ENCODE data around the gene DENND5A. TPM values are rescaled to one million over a fixed set of nuclear protein-coding genes. Genes with fewer than 3 reads are reported as not detected.
A peak's percentile ranks its signal among the peaks of the same experiment; 100 is the strongest.

The DENND5A gene
- total and polyA plus RNA-seq, 10 of the 15 experiments (the other 5 are each of a cell fraction or from before 2014, with no cell fraction given) = 15.6 to 157 (median 85.1) TPM

DNA sequence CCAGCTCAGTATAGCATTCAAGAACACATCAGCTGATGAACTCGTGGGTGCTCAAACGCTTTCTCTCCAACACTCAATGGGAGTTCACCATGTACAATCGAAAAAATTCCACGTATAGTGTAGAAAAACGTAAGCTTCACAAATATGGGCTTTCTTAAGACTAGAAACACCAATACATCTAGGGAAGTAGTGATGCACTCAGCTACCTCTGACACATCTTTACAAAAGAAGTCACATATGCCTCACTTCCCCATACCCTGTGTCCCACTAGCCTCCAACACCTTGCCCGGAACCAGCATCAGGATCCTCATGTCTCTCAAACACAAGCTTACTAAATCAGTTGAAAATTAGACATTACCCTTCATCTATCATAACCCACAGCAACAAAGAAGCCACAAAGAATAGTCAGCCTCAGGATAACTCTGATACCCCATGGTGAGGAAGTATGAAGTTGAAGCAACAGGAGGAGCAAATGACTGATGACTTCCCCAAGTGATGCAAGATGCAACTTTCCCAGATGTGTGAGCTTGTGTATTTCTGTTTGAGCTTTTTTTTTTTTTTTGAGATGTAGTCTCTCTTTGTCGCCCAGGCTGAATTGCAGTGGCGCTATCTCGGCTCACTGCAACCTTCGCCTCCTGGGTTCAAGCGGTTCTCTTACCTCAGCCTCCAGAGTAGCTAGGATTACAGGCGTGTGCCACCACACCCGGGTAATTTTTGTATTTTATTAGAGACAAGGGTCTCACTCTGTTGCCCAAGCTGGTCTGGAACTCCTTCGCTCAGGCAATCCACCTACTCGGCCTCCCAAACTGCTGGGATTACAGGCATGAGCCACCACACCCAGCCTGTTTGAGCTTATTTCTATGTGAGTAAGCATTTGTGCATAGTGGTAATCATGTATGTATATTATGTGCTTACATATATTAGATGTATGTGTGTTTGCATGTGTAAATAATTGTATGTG is 8.5 kb upstream of the DENND5A start:
- H3K27ac ChIP-seq (ENCODE audit: control insufficient read depth, insufficient read depth) = no peak overlapping the region
- ATAC-seq (peak; percentile 34; the same call in 2 of the 3 replicates), FAIRE-seq (no peak), DNase-seq (ENCODE audit: low read depth, low spot score) (no peak)
- TF ChIP-seq LARP7 (IDR thresholded peaks at IDR 0.05) = no peak
- 0 out of 2 replicates have a peak, but pooled peaks have one; percentile 3 for TF ChIP-seq SPI1 (IDR thresholded peaks at IDR 0.05; ENCODE audit: borderline replicate concordance, insufficient read depth, low read depth, low read length)
- no peak for TF ChIP-seq RCOR1 (conservative IDR thresholded peaks at IDR 0.05; ENCODE audit: low read depth, low read length)
- no peak for TF ChIP-seq CHD2 (IDR thresholded peaks at IDR 0.05; ENCODE audit: borderline replicate concordance, low read depth, low read length)
- TF ChIP-seq, protein P1, sequence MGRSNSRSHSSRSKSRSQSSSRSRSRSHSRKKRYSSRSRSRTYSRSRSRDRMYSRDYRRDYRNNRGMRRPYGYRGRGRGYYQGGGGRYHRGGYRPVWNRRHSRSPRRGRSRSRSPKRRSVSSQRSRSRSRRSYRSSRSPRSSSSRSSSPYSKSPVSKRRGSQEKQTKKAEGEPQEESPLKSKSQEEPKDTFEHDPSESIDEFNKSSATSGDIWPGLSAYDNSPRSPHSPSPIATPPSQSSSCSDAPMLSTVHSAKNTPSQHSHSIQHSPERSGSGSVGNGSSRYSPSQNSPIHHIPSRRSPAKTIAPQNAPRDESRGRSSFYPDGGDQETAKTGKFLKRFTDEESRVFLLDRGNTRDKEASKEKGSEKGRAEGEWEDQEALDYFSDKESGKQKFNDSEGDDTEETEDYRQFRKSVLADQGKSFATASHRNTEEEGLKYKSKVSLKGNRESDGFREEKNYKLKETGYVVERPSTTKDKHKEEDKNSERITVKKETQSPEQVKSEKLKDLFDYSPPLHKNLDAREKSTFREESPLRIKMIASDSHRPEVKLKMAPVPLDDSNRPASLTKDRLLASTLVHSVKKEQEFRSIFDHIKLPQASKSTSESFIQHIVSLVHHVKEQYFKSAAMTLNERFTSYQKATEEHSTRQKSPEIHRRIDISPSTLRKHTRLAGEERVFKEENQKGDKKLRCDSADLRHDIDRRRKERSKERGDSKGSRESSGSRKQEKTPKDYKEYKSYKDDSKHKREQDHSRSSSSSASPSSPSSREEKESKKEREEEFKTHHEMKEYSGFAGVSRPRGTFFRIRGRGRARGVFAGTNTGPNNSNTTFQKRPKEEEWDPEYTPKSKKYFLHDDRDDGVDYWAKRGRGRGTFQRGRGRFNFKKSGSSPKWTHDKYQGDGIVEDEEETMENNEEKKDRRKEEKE (IDR thresholded peaks at IDR 0.05) = no peak
- no peak for TF ChIP-seq ESRRA (IDR thresholded peaks at IDR 0.05; ENCODE audit: low read length)
- no peak for TF ChIP-seq STAT1 (conservative IDR thresholded peaks at IDR 0.05)
- no peak for TF ChIP-seq E2F8 (IDR thresholded peaks at IDR 0.05; ENCODE audit: low read depth, partially characterized antibody)
- ChIA-PET RAD21 (ENCODE audit: unreplicated experiment) (interaction anchor here (1.5 kb wide), 1 partner anchor 232 kb away, joined by 4 read pairs; no protein-coding TSS in a partner anchor), SMC1A (ENCODE audit: uncharacterized antibody, unreplicated experiment) (interaction anchor here (0.7 to 1.8 kb wide), 8 partner anchors 8 to 328 kb away, joined by 3 to 5 read pairs (median 4); no protein-coding TSS in a partner anchor), CTCF (interaction anchor here (0.6 to 1.3 kb wide), 3 partner anchors 10 to 233 kb away, joined by 3 to 4 read pairs (median 3); no protein-coding TSS in a partner anchor), POLR2A (interaction anchor here (0.9 kb wide), 2 partner anchors 9 to 71 kb away, joined by 4 read pairs; partner anchors contain the start of gene DENND5A)
- no peaks in the 10 kb centered on the region for H3K4me1 ChIP-seq (ENCODE audit: control insufficient read depth, insufficient read depth, low read length)
- 87% methylated on average over 15 of the region's 15 CpGs for WGBS (ENCODE audit: insufficient coverage, insufficient replicate concordance, low lambda C conversion rate, missing lambda C conversion rate)
- H3K9ac ChIP-seq (ENCODE audit: control insufficient read depth, insufficient read depth, low read length) = no peak overlapping the region
- intact Hi-C loops (cut with micrococcal nuclease; ENCODE audit: unreplicated experiment) = no loop called here
- no TSS peak for BruUV-seq (replicated peaks)
- no peaks in the 10 kb centered on the region for H3K27me3 ChIP-seq (replicated peaks in 1 of 2; ENCODE audit: control insufficient read depth in 2 of 2, insufficient read depth in 2 of 2, low read length in 1 of 2)
- in situ Hi-C loops (cut with MboI) = no loop called here
- H4K20me1 ChIP-seq (ENCODE audit: control insufficient read depth, insufficient read depth) = no peaks in the 10 kb centered on the region
- no peaks in the 10 kb centered on the region for H3K9me3 ChIP-seq (replicated peaks; ENCODE audit: control insufficient read depth, insufficient read depth, low read length)
- H3K79me2 ChIP-seq (ENCODE audit: control insufficient read depth, insufficient read depth, low read length) = no peaks in the 10 kb centered on the region
- no peak overlapping the region for H3K4me3 ChIP-seq
- no peak overlapping the region for H3K4me2 ChIP-seq (ENCODE audit: control insufficient read depth, insufficient read depth)
- no peak overlapping the region for H2AFZ ChIP-seq (ENCODE audit: control insufficient read depth, low read depth, low read length)
- no peaks in the 10 kb centered on the region for H3K36me3 ChIP-seq (ENCODE audit: control insufficient read depth in 2 of 2, insufficient read depth in 2 of 2, low read length in 1 of 2)
